Measurements from ENCODE around the gene RGS6.

RGS6 gene

DNA sequence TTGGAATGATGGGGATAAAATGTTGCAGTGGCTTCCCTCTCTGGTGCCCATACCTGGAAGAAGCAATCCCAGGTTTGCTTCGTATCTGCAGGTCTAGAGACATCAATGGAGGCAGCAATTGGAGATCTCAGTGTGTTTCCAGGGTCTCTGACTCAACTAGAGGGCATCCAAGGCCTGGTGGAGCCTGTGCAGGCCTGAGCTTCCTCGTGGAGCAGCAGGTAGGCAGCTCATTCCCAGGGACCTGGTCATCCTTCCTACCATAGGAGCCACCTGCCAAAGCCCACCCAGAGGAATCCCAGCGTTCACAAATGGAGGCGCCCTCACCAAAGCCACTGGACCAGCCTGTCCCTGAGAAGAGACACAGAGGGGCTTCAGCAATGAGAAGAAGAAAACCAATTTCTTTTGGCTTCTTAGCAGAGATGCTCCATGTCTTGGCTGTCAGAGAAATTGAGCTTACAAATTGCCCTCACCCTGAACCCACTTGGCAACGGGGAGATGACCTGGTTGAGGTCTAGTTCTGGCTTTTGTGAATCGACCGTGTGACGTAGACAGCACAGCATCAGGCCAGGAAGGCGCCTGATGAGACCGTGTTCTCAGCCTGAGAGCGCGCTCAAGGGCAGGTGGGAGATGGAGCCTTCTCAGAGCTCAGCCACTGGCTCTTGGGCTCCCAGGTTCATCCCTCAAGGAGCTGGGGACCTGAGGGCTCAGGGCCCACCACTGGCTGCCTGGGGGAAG is 678.0 kb downstream of the RGS6 start:
- TF ChIP-seq, protein P1, sequence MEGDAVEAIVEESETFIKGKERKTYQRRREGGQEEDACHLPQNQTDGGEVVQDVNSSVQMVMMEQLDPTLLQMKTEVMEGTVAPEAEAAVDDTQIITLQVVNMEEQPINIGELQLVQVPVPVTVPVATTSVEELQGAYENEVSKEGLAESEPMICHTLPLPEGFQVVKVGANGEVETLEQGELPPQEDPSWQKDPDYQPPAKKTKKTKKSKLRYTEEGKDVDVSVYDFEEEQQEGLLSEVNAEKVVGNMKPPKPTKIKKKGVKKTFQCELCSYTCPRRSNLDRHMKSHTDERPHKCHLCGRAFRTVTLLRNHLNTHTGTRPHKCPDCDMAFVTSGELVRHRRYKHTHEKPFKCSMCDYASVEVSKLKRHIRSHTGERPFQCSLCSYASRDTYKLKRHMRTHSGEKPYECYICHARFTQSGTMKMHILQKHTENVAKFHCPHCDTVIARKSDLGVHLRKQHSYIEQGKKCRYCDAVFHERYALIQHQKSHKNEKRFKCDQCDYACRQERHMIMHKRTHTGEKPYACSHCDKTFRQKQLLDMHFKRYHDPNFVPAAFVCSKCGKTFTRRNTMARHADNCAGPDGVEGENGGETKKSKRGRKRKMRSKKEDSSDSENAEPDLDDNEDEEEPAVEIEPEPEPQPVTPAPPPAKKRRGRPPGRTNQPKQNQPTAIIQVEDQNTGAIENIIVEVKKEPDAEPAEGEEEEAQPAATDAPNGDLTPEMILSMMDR (IDR thresholded peaks at IDR 0.05; ENCODE audit: extremely low read depth, insufficient read depth, missing control alignments), result no peak
- in situ Hi-C loops (cut with MboI; ENCODE audit: low pct_unique_long_range_greater_than_20kb, low sequenced_read_pairs, unreplicated experiment), result no loop called here
- no peak for DNase-seq (ENCODE audit: low spot score)

DNA sequence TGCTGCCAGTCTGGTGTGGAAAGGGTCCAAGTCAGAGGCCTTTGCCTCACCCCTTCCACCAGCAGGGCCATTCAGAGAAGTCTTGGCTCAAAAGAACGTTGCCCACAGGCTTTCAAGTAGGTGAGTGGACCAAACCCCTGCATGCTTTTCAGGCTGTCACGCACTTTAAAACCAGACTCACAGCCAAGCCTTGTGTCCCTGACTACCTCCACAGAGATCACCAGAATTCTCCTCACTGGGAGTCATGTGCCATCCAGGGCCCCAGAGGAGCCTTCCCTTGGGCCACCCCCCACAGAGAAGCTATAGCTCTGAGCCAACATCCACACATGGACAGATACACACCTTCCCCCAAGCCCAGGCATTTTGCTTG is 678.6 kb downstream of the RGS6 start:
- in situ Hi-C loops (cut with MboI; ENCODE audit: low pct_unique_long_range_greater_than_20kb, low sequenced_read_pairs, unreplicated experiment), result no loop called here
- TF ChIP-seq, protein P1 (IDR thresholded peaks at IDR 0.05; ENCODE audit: extremely low read depth, insufficient read depth, missing control alignments), result no peak
- DNase-seq (ENCODE audit: low spot score), result no peak

DNA sequence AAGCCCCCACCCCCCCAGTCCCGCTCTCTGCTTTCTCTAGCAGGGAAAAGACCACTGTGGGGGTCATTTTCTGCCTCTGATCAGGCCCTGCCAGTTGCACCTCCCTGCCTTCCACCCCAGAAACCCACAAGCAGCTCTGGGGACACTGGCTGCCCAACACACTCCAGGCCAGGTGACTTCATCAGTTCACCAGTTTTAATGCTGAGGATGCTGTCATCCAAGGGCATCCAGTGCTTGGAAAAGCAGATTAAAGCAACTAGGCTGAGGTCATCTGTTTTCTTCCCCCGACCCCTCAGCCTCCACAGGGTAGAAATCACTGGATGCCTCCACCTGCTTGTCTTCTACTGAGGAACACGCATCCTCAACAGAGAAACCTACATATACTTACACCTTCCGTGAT is 679.3 kb downstream of the RGS6 start:
- DNase-seq (ENCODE audit: low spot score), result no peak
- TF ChIP-seq, protein P1 (IDR thresholded peaks at IDR 0.05; ENCODE audit: extremely low read depth, insufficient read depth, missing control alignments), result no peak
- in situ Hi-C loops (cut with MboI; ENCODE audit: low pct_unique_long_range_greater_than_20kb, low sequenced_read_pairs, unreplicated experiment), result no loop called here

DNA sequence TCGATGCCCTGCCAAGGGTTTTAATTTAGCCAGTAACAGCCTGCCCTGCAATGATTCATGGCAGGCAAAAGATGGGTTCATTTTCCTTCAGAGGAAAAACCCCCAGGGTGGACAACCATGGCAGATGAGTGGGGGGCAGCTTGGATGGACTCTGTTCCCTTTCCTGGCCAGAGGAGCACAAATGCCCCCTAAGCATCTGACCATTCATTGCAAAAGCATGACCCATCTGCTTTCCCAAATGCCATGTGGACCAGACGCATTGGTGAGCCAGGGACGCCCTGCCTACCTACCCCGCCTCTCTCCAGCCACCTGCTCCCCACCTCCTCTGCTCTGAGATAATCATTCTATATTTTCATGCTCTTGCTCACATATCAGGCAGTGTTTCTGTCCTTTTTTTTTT is 679.8 kb downstream of the RGS6 start:
- in situ Hi-C loops (cut with MboI; ENCODE audit: low pct_unique_long_range_greater_than_20kb, low sequenced_read_pairs, unreplicated experiment), result no loop called here
- TF ChIP-seq, protein P1 (IDR thresholded peaks at IDR 0.05; ENCODE audit: extremely low read depth, insufficient read depth, missing control alignments), result no peak
- DNase-seq (ENCODE audit: low spot score), result no peak

DNA sequence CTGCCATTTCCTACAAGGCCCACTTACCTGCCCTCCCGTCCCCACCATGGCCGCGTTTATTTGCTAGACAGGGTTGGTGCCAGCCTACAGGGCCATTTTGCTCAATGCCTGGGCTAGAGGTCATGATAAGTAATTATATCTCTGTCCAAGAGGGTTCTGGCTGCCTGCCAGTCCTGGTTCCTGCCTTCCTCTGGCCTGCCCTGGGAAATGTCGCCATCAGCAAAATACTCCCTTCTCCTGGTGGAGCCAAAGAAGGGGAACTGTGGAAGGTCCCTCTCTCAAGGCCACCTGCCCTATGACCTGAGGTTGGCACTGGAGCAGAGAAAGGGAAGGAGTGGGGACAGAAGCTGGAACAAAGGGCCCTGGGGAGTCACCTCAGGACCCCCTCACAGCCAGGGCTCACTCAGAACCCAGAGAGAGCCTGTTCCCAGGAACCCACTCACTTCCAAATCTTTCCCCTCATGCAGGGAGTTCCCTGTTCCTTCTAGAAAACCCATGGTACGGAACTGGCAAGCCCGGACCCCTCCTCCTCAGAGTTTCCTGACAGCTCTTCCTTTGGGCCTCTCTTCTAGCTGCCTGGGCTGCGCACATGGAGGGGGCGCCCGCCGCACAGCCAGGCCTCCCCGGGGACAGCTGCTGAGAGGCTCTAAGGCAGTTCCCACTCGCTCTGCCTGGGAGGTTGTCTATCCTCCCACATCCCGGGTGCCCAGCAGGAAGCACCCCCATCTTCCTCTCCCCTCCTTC is 681.2 kb downstream of the RGS6 start:
- TF ChIP-seq, protein P1 (IDR thresholded peaks at IDR 0.05; ENCODE audit: extremely low read depth, insufficient read depth, missing control alignments), result no peak
- no peak for DNase-seq (ENCODE audit: low spot score)
- in situ Hi-C loops (cut with MboI; ENCODE audit: low pct_unique_long_range_greater_than_20kb, low sequenced_read_pairs, unreplicated experiment), result no loop called here

DNA sequence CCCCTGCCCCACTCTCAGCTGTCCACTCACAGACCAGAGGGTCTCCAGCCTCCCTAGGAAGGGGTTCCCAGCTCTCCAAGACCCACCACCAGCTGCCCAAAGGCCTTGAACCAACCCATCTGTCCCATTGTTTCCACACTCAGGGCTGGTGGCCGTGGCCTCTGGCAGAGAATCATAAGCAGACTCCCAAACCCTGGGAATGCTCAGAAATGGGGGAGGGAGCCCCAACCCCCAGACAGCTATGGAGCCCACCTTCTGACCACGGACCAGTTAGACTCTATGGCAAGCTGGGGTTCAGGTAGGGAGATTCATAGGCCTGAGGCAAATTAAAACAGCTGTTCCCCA is 681.7 kb downstream of the RGS6 start:
- in situ Hi-C loops (cut with MboI; ENCODE audit: low pct_unique_long_range_greater_than_20kb, low sequenced_read_pairs, unreplicated experiment), result no loop called here
- DNase-seq (ENCODE audit: low spot score), result no peak
- TF ChIP-seq, protein P1 (IDR thresholded peaks at IDR 0.05; ENCODE audit: extremely low read depth, insufficient read depth, missing control alignments), result no peak

All from GM13977 (cell line).